Spleen (tissue), 7 donors: ENCODE measurements around the gene ADGRV1.

ENCODE experiments used
- POLR2AphosphoS5 ChIP-seq, 3 donors: sonication (generic); formaldehyde crosslinking; IDR thresholded peaks; one replicate each; pipeline ENCODE4 v1.5.1; 2017; ENCODE audit warnings: antibody characterized with exemption in 3 of 3
- TF ChIP-seq, protein P1 (sequence below), 11 experiments: fragments of 200-600 bp in 7 of 11; fragments of 450-650 bp in 4 of 11; sonication (generic) in 4 of 11; IDR thresholded peaks in 8 of 11; conservative IDR thresholded peaks in 3 of 11; 1 replicate in 7 of 11; 2 replicates in 4 of 11; pipeline versions ENCODE4 v1.4.0 to v1.8.0; 2016 to 2021; ENCODE audit warnings: antibody characterized with exemption in 11 of 11, inconsistent platforms in 4 of 11, mild to moderate bottlenecking in 1 of 11
- donor health status: DM: no; HTN: no; CAD: no; lungs with moderate emphysema.
- donor health status: DM: no; HTN: no; CAD: no.
- donor health status: DM: no; HTN: no; CAD: no.

DNA sequence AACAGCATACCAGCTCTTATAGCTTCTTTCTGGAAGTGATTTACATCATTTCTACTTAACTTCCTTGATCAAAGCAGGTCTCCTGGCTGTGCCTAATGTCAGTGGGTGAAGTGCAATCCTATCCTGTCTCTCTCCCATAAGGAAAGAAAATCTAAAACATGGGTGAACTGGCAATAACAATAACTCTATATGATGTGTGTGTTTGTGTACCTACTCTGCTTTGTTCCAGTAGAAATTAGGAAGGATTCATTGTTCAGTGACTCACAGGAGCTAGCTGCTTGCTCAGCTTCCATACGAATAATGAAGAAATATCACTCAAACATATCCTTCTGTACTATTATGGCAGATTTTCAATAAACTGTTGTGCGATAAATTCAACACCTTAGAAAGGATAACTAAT is 123.7 kb downstream of the ADGRV1 start:
- TF ChIP-seq, protein P1, sequence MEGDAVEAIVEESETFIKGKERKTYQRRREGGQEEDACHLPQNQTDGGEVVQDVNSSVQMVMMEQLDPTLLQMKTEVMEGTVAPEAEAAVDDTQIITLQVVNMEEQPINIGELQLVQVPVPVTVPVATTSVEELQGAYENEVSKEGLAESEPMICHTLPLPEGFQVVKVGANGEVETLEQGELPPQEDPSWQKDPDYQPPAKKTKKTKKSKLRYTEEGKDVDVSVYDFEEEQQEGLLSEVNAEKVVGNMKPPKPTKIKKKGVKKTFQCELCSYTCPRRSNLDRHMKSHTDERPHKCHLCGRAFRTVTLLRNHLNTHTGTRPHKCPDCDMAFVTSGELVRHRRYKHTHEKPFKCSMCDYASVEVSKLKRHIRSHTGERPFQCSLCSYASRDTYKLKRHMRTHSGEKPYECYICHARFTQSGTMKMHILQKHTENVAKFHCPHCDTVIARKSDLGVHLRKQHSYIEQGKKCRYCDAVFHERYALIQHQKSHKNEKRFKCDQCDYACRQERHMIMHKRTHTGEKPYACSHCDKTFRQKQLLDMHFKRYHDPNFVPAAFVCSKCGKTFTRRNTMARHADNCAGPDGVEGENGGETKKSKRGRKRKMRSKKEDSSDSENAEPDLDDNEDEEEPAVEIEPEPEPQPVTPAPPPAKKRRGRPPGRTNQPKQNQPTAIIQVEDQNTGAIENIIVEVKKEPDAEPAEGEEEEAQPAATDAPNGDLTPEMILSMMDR (IDR thresholded peaks at IDR 0.05 in 8 of 11, conservative IDR thresholded peaks at IDR 0.05 in 3 of 11), result no peak
- no peak for TF ChIP-seq POLR2AphosphoS5 (IDR thresholded peaks at IDR 0.05)
